GM23248 (cell line): ENCODE measurements around the gene CACNA1C. TPM values are rescaled to one million over a fixed set of nuclear protein-coding genes. Genes with fewer than 3 reads are reported as not detected.
A peak's percentile ranks its signal among the peaks of the same experiment; 100 is the strongest.
"Not testable (repeated sequence)": the region's sequence is repeated elsewhere in the genome, so short reads cannot be mapped to it uniquely, and the experiment has no call there.

ENCODE experiments used
- DNase-seq: peaks from one replicate; pipeline ENCODE4 v3.0.0-alpha.2; 2015
- H2AFZ ChIP-seq: fragments of 200-600 bp; sonication (generic); 2 replicates; pipeline ENCODE4 v1.6.1; 2016; ENCODE audit warnings: antibody characterized with exemption
- H3F3A ChIP-seq: fragments of 200-600 bp; sonication (generic); 2 replicates; pipeline ENCODE4 v1.6.1; 2016; ENCODE audit warnings: mild to moderate bottlenecking, antibody characterized with exemption, mixed run types; ENCODE audit not compliant: insufficient read depth
- H3K27ac ChIP-seq: fragments of 200-600 bp; sonication (generic); 2 replicates; pipeline ENCODE4 v1.5.1; 2016; ENCODE audit warnings: mild to moderate bottlenecking
- H3K27me3 ChIP-seq: fragments of 200-600 bp; sonication (generic); replicated peaks from 2 replicates; pipeline ENCODE4 v1.6.1; 2016; ENCODE audit warnings: mild to moderate bottlenecking; ENCODE audit not compliant: insufficient read depth
- H3K36me3 ChIP-seq: fragments of 200-600 bp; sonication (generic); 2 replicates; pipeline ENCODE4 v1.6.1; 2016; ENCODE audit warnings: low read depth, mild to moderate bottlenecking
- H3K4me1 ChIP-seq: fragments of 200-600 bp; sonication (generic); 2 replicates; pipeline ENCODE4 v1.6.1; 2016; ENCODE audit warnings: mild to moderate bottlenecking; ENCODE audit not compliant: insufficient read depth
- H3K4me2 ChIP-seq: fragments of 200-600 bp; sonication (generic); one replicate; pipeline ENCODE4 v1.6.1; 2016; ENCODE audit warnings: mild to moderate bottlenecking; ENCODE audit not compliant: unreplicated experiment
- H3K4me3 ChIP-seq: fragments of 200-600 bp; sonication (generic); 2 replicates; pipeline ENCODE4 v1.5.1; 2016; ENCODE audit warnings: mild to moderate bottlenecking
- H3K79me2 ChIP-seq: fragments of 200-600 bp; sonication (generic); 2 replicates; pipeline ENCODE4 v1.6.1; 2016; ENCODE audit warnings: mild to moderate bottlenecking; ENCODE audit not compliant: insufficient read depth
- H3K9ac ChIP-seq: fragments of 200-600 bp; sonication (generic); 2 replicates; pipeline ENCODE4 v1.6.1; 2016; ENCODE audit warnings: mild to moderate bottlenecking
- H3K9me2 ChIP-seq: fragments of 200-600 bp; sonication (generic); 2 replicates; pipeline ENCODE4 v1.6.1; 2016; ENCODE audit warnings: mixed run types, mild to moderate bottlenecking, moderate library complexity; ENCODE audit not compliant: insufficient read depth
- H3K9me3 ChIP-seq: fragments of 200-600 bp; sonication (generic); one replicate; pipeline ENCODE4 v1.6.1; 2017; ENCODE audit warnings: low read depth
- H4K20me1 ChIP-seq: fragments of 200-600 bp; sonication (generic); 2 replicates; pipeline ENCODE4 v1.6.0; 2016; ENCODE audit not compliant: insufficient read depth
- EZH2 ChIP-seq: fragments of 200-600 bp; sonication (generic); IDR thresholded peaks from 2 replicates; pipeline ENCODE4 v1.6.1; 2018; ENCODE audit warnings: antibody characterized with exemption, mild to moderate bottlenecking; ENCODE audit not compliant: insufficient read depth, poor library complexity, severe bottlenecking
- EZH2phosphoT487 ChIP-seq: fragments of 200-600 bp; sonication (generic); IDR thresholded peaks from 2 replicates; pipeline ENCODE4 v1.6.1; 2018; ENCODE audit warnings: antibody characterized with exemption, moderate library complexity, mild to moderate bottlenecking, low read depth; ENCODE audit not compliant: insufficient read depth
- WGBS, 2 experiments: methylation state at CpG; one replicate each; pipeline ENCODE4 v1.1.6; 2015 to 2017; ENCODE audit warnings: low lambda C conversion rate in 2 of 2, low coverage in 1 of 2; ENCODE audit errors: missing lambda C conversion rate in 2 of 2; 5-methylcytosine and 5-hydroxymethylcytosine counted together
- in situ Hi-C: fragments of 300-500 bp; cut with MboI; formaldehyde crosslinking; loops from 2 replicates; pipeline ENCODE4 v1.15.0; 2020
- polyA plus RNA-seq: library from polyadenylated mRNA; unstranded; fragments of >200 nt; fragmentation: Nextera tagmentation; extraction: Ambion mirVana; gene quantifications from 2 replicates; pipeline ENCODE4 v1.2.1, GENCODE V29; 2016
- total RNA-seq: library from RNA; depleted of rRNA; stranded (reverse); fragments of >200 nt; shearing (Covaris generic); gene quantifications from 2 replicates; pipeline ENCODE4 v1.2.3, GENCODE V29; 2014

Gene CACNA1C
- total and polyA plus RNA-seq, 2 experiments from 2014 or later, result 4.9 to 11.5 TPM

DNA sequence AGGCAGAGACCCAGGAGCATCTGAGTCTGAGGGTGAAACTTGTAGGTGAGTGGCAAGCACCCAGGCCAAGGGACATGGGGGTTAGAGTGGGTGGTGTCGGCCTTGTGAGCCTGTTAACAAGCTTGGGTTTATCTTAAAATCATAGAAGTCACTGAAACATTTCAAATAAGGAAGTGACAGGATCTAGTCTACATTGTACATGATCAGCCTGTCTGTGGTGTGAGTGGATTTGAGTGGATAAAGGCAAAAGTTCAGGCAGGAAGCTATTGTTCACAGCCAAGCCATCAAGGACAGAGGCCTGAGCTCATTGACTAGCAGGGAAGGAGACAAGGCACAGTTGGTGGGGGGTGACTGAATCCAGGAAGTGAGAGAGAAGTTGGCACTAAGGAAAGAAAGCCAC, 682.6 kb downstream of the CACNA1C start:
- DNase-seq, result no peak
- Histone ChIP-seq H3K27me3 (peaks cover 60% of the 10 kb centered on the region), H3K9me2 (no peaks in the 10 kb centered on the region), H3K9ac (no peak overlapping the region), H3K27ac (no peak overlapping the region), H3F3A (no peaks in the 10 kb centered on the region), H3K4me1 (no peaks in the 10 kb centered on the region), H2AFZ (no peak overlapping the region), H3K4me3 (no peak overlapping the region), H3K9me3 (no peaks in the 10 kb centered on the region), H3K79me2 (no peaks in the 10 kb centered on the region), H3K4me2 (no peak overlapping the region), H4K20me1 (no peaks in the 10 kb centered on the region), H3K36me3 (no peaks in the 10 kb centered on the region)
- TF ChIP-seq EZH2 (no peak), EZH2phosphoT487 (no peak)
- 21 to 28% methylated on average over 1 of the region's 1 CpG for WGBS, 2 experiments
- in situ Hi-C loops, result no loop called here

DNA sequence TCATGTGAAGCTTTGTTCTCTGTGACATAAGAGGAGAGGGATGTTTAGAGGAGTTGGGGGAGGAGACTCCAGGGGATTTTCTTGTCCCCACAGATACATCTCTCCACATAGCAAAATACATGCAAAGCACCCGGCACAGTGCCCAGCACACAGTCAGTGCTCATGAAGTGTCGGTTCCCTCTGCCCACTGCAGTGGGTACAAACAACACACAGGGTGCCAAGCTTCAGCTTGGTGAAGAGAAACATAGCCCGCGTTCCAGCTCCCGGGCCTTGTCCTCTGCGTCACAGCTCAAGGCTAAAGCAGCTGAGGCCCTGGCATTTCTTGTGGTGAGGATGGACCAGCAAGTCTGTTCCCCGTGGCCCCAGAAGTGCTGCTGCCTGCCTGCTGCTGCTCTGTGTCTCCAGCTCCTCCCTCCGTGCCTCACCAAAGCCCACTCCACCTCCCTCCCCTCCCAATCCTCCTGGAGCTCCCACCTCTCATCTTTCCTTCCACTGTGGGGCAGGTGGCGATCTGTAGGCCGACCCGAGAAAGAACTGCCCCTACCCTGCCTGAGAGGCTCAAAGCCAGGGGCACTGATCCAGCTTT, 685.0 kb downstream of the CACNA1C start:
- no peaks in the 10 kb centered on the region for H3F3A ChIP-seq
- H4K20me1 ChIP-seq, result no peaks in the 10 kb centered on the region
- in situ Hi-C loops, result no loop called here
- no peak overlapping the region for H3K4me2 ChIP-seq
- no peaks in the 10 kb centered on the region for H3K79me2 ChIP-seq
- no peak overlapping the region for H2AFZ ChIP-seq
- 46 to 48% methylated on average over 11 of the region's 11 CpGs for WGBS, 2 experiments
- no peak overlapping the region for H3K27ac ChIP-seq
- no peak overlapping the region for H3K4me3 ChIP-seq
- H3K9ac ChIP-seq, result no peak overlapping the region
- peaks cover 59% of the 10 kb centered on the region for H3K27me3 ChIP-seq
- no peaks in the 10 kb centered on the region for H3K9me3 ChIP-seq
- DNase-seq, result no peak
- TF ChIP-seq EZH2phosphoT487 (no peak), EZH2 (no peak)
- H3K9me2 ChIP-seq, result no peaks in the 10 kb centered on the region
- H3K4me1 ChIP-seq, result no peaks in the 10 kb centered on the region
- no peaks in the 10 kb centered on the region for H3K36me3 ChIP-seq

GRCh38 chr12:2739069-2739468, 686.3 kb downstream of the CACNA1C start:
- H3K4me2 ChIP-seq, result no peak overlapping the region
- TF ChIP-seq EZH2phosphoT487 (no peak), EZH2 (no peak)
- no peaks in the 10 kb centered on the region for H3K79me2 ChIP-seq
- H3K9me2 ChIP-seq, result no peaks in the 10 kb centered on the region
- H3F3A ChIP-seq, result no peaks in the 10 kb centered on the region
- no peak for DNase-seq
- H3K9me3 ChIP-seq, result no peaks in the 10 kb centered on the region
- H3K4me1 ChIP-seq, result no peaks in the 10 kb centered on the region
- H3K4me3 ChIP-seq, result no peak overlapping the region
- 45 to 49% methylated on average over 11 of the region's 11 CpGs for WGBS, 2 experiments
- no peak overlapping the region for H3K27ac ChIP-seq
- no peak overlapping the region for H2AFZ ChIP-seq
- no peaks in the 10 kb centered on the region for H3K36me3 ChIP-seq
- in situ Hi-C loops, result no loop called here
- peaks cover 54% of the 10 kb centered on the region for H3K27me3 ChIP-seq
- no peaks in the 10 kb centered on the region for H4K20me1 ChIP-seq
- no peak overlapping the region for H3K9ac ChIP-seq

GRCh38 chr12:2739832-2740641, 687.2 kb downstream of the CACNA1C start:
- Histone ChIP-seq H3F3A (no peaks in the 10 kb centered on the region), H3K4me3 (no peak overlapping the region), H2AFZ (no peak overlapping the region), H3K79me2 (no peaks in the 10 kb centered on the region), H3K9ac (no peak overlapping the region), H3K4me1 (no peaks in the 10 kb centered on the region), H3K4me2 (no peak overlapping the region), H3K27me3 (peaks cover 55% of the 10 kb centered on the region), H3K9me2 (no peaks in the 10 kb centered on the region), H3K27ac (no peak overlapping the region), H3K9me3 (no peaks in the 10 kb centered on the region), H4K20me1 (no peaks in the 10 kb centered on the region), H3K36me3 (no peaks in the 10 kb centered on the region)
- DNase-seq, result peak; percentile 78
- in situ Hi-C loops, result no loop called here
- TF ChIP-seq EZH2 (no peak), EZH2phosphoT487 (no peak)
- WGBS, 2 experiments, result 33 to 41% methylated on average over 11 of the region's 11 CpGs

- H3K4me1 ChIP-seq, H3K9me2 ChIP-seq, H3K9me3 ChIP-seq, H3K79me2 ChIP-seq, in situ Hi-C loops, H3K9ac ChIP-seq, H3K4me3 ChIP-seq, H2AFZ ChIP-seq, H3K27ac ChIP-seq, H3K4me2 ChIP-seq, H3K36me3 ChIP-seq, DNase-seq, H4K20me1 ChIP-seq, H3F3A ChIP-seq: not testable (repeated sequence)
- WGBS, 2 experiments, result 48 to 55% methylated on average over 9 of the region's 10 CpGs
- peaks cover 46% of the 10 kb centered on the region for H3K27me3 ChIP-seq
Observed at GRCh38 chr12:2742037-2742436, 689.2 kb downstream of the CACNA1C start.
